MM.1S (cell line): Measurements from ENCODE around the gene PTPN1.

Experiments used
- EZH2 ChIP-seq: fragments of 300-600 bp; sonication (generic); optimal IDR thresholded peaks from 2 replicates; pipeline ENCODE3; 2017; ENCODE audit warnings: low read depth, mild to moderate bottlenecking, antibody characterized with exemption, low read length, mixed read lengths
- EZH2phosphoT487 ChIP-seq: fragments of 300-600 bp; sonication (generic); IDR thresholded peaks from 2 replicates; pipeline ENCODE4 v1.6.1; 2018; ENCODE audit warnings: antibody characterized with exemption, low read length
- TF ChIP-seq, protein P1 (sequence below): fragments of 300-600 bp; sonication (generic); IDR thresholded peaks from 2 replicates; pipeline ENCODE4 v1.5.1; 2016; ENCODE audit warnings: antibody characterized with exemption, low read length, mixed read lengths

DNA sequence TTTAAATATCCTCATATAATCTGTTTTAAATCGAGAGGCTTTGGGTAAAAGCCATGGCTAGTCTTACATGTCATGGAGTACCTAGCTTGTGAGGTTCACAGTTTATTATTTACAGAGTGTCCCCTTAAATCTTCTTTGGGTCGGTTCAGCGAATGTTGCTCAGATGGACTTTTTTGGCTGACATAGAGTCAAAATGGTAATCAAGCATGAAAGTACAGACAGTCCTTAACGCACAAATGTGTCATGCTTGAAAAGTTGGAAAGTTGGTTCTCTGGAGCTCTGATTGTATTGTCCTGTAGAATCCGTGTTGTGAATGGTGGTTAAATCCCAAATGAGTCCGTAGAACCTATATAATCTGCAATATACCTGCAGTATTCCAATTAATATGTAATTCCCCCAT lies 22.0 kb downstream of the PTPN1 start:
- TF ChIP-seq, protein P1, sequence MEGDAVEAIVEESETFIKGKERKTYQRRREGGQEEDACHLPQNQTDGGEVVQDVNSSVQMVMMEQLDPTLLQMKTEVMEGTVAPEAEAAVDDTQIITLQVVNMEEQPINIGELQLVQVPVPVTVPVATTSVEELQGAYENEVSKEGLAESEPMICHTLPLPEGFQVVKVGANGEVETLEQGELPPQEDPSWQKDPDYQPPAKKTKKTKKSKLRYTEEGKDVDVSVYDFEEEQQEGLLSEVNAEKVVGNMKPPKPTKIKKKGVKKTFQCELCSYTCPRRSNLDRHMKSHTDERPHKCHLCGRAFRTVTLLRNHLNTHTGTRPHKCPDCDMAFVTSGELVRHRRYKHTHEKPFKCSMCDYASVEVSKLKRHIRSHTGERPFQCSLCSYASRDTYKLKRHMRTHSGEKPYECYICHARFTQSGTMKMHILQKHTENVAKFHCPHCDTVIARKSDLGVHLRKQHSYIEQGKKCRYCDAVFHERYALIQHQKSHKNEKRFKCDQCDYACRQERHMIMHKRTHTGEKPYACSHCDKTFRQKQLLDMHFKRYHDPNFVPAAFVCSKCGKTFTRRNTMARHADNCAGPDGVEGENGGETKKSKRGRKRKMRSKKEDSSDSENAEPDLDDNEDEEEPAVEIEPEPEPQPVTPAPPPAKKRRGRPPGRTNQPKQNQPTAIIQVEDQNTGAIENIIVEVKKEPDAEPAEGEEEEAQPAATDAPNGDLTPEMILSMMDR = no peak
- TF ChIP-seq EZH2 (no peak), EZH2phosphoT487 (no peak)
